Measurements from ENCODE around the gene FLT3LG.

Gene FLT3LG

GRCh38 chr19:49450405-49450804 lies 23.6 kb upstream of the FLT3LG start:
- no peak for DNase-seq (ENCODE audit: extremely low spot score)
- no peak for TF ChIP-seq CTCF (IDR thresholded peaks at IDR 0.05; ENCODE audit: control extremely low read depth, extremely low read depth, low read depth, missing control alignments)
- CTCF ChIA-PET, result interaction anchor here (2.4 kb wide), 1 partner anchor 8 kb away, joined by 8 read pairs; no protein-coding TSS in a partner anchor
- POLR2A ChIA-PET, result no interaction called here

DNA sequence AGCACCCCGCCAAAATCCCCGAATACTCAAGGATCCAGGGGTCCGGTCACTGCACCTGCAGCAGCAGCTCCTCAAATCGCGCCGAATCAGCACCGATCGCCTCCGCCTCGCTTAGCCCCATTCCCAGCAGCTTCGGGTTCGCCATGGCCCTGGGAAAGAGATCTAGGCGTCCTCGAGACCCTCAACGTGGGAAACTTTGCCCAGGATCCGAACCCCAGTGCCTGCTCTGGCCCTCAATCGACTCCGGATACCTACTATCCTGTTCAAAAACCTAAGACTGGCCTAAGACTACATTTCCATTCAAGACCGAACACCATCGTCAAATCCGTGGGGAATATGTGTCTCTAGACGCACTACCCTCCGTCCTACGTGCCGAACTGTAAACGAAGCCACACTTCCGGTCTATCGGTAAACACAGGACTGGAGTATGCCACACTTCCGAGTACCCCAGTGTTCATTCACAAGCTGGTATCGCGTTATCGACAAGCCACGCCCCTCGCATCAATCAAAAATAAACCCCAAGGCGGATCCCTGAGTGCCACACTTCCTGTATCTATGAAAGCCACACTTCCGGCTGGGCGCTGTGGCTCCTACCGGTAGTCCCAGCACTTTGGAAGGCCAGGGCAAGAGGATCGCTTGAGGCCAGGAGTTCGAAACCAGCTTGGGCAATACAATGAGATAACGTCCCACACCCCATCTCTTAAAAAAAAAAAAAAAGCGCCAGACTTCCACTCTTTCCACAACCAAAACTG lies 22.4 kb upstream of the FLT3LG start, which contains the start of gene PIH1D1:
TSS of gene PIH1D1 (minus strand) at position 385 of the 752 bp plus-strand sequence. CDS start at position 145, 240 bp downstream.
- CTCF ChIA-PET, result interaction anchor here (0.7 to 3.2 kb wide), 8 partner anchors 9 to 230 kb away, joined by 3 to 15 read pairs (median 3); partner anchors contain the start of gene KASH5
- peak; percentile 92 for DNase-seq (ENCODE audit: extremely low spot score)
- POLR2A ChIA-PET, result interaction anchor here (0.5 to 1.4 kb wide), 5 partner anchors 9 to 938 kb away, joined by 3 to 11 read pairs (median 4); no protein-coding TSS in a partner anchor
- TF ChIP-seq CTCF (IDR thresholded peaks at IDR 0.05; ENCODE audit: control extremely low read depth, extremely low read depth, low read depth, missing control alignments), result no peak

GRCh38 chr19:49453013-49453756 lies 20.8 kb upstream of the FLT3LG start, which contains the start of gene ALDH16A1:
Gene ALDH16A1, plus strand, starts transcription at chr19:49453225. Its CDS starts 107 bp downstream, at chr19:49453332.
- ChIA-PET CTCF (interaction anchor here (1.0 to 3.2 kb wide), 5 partner anchors 8 to 238 kb away, joined by 3 to 15 read pairs (median 4); partner anchors contain the start of gene SLC17A7), POLR2A (interaction anchor here (0.6 to 1.0 kb wide), 4 partner anchors 11 to 148 kb away, joined by 3 to 5 read pairs (median 4); partner anchors contain the start of gene FLT3LG)
- DNase-seq (ENCODE audit: extremely low spot score), result peak; percentile 97
- TF ChIP-seq CTCF (IDR thresholded peaks at IDR 0.05; ENCODE audit: control extremely low read depth, extremely low read depth, low read depth, missing control alignments), result no peak

DNA sequence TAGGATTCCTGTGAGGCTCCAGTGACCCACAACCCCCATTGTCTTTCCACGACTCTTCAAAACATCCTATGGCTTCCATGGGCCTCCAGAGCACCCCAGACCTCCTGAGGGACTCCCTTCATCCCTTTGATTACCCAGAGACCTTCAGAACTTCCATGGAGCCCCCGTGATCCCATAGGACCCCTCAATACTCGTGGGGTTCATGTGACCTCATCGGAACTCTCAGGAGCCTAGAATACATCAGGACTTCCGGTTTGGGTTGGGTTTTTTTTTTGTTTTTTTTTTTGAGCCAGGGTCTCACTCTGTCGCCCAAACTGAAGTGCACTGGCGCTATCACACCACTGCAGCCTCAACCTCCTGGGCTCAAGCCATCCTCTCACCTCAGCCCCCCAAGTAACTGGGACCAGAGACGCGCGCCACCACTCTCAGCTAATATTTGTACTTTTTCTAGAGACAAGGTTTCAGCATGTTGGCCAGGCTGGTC lies 20.2 kb upstream of the FLT3LG start:
- POLR2A ChIA-PET, result interaction anchor here (1.0 kb wide), 2 partner anchors 11 to 20 kb away, joined by 3 to 4 read pairs; partner anchors contain the start of gene FLT3LG
- TF ChIP-seq CTCF (IDR thresholded peaks at IDR 0.05; ENCODE audit: control extremely low read depth, extremely low read depth, low read depth, missing control alignments), result no peak
- CTCF ChIA-PET, result interaction anchor here (1.0 to 8.0 kb wide), 5 partner anchors 9 to 19 kb away, joined by 3 to 72 read pairs (median 5); partner anchors contain the start of genes FLT3LG and SLC17A7
- DNase-seq (ENCODE audit: extremely low spot score), result no peak

GRCh38 chr19:49455773-49456172 lies 18.2 kb upstream of the FLT3LG start:
- TF ChIP-seq CTCF (IDR thresholded peaks at IDR 0.05; ENCODE audit: control extremely low read depth, extremely low read depth, low read depth, missing control alignments), result no peak
- DNase-seq (ENCODE audit: extremely low spot score), result no peak
- ChIA-PET CTCF (interaction anchor here (0.7 to 8.0 kb wide), 2 partner anchors 16 to 223 kb away, joined by 3 to 72 read pairs; partner anchors contain the start of gene FLT3LG), POLR2A (interaction anchor here (0.8 kb wide), 1 partner anchor 23 kb away, joined by 3 read pairs; no protein-coding TSS in a partner anchor)

Measured in GM10248 (cell line).